DMS114 treated with DMSO at 0.1 percent for 48 hours (cell line): ENCODE results near the gene SIGLEC8.
"Not testable (repeated sequence)": the region's sequence is repeated elsewhere in the genome, so short reads cannot be mapped to it uniquely, and the experiment has no call there.

Source experiments
- DNase-seq: peaks from one replicate; lab custom pipeline; 2025; ENCODE audit not compliant: unreplicated experiment; lab: John Stamatoyannopoulos, UW

The SIGLEC8 gene

GRCh38 chr19:51458051-51458645 lies at the start of gene SIGLEC8:
Gene SIGLEC8 (minus strand): TSS chr19:51458454. CDS start chr19:51458387, 67 bp downstream.
- DNase-seq, result no peak

- DNase-seq, result no peak
Measured at GRCh38 chr19:51507640-51508058, 49.4 kb upstream of the SIGLEC8 start.

GRCh38 chr19:51507192-51507591 lies 48.9 kb upstream of the SIGLEC8 start:
- no peak for DNase-seq

- no peak for DNase-seq
Measured at GRCh38 chr19:51505904-51506303, 47.6 kb upstream of the SIGLEC8 start.

GRCh38 chr19:51503896-51504295 lies 45.6 kb upstream of the SIGLEC8 start:
- no peak for DNase-seq

- DNase-seq, result no peak
Measured at GRCh38 chr19:51503286-51503817, 45.1 kb upstream of the SIGLEC8 start.

GRCh38 chr19:51501594-51502263 lies 43.5 kb upstream of the SIGLEC8 start, which contains the start of gene SIGLEC12:
Gene SIGLEC12 (minus strand): TSS chr19:51501800. CDS start chr19:51501733, 67 bp downstream.
- DNase-seq, result no peak

- not testable (repeated sequence) for DNase-seq
Measured at GRCh38 chr19:51500931-51501330, 42.7 kb upstream of the SIGLEC8 start.

GRCh38 chr19:51497666-51498065 lies 39.4 kb upstream of the SIGLEC8 start:
- no peak for DNase-seq

- no peak for DNase-seq
Measured at GRCh38 chr19:51493776-51494175, 35.5 kb upstream of the SIGLEC8 start.

- DNase-seq, result no peak
Measured at GRCh38 chr19:51491586-51491985, 33.3 kb upstream of the SIGLEC8 start.

- DNase-seq, result no peak
Measured at GRCh38 chr19:51490676-51491075, 32.4 kb upstream of the SIGLEC8 start.

GRCh38 chr19:51489113-51489512 lies 30.9 kb upstream of the SIGLEC8 start:
- no peak for DNase-seq

GRCh38 chr19:51488491-51488890 lies 30.2 kb upstream of the SIGLEC8 start:
- no peak for DNase-seq

- DNase-seq, result no peak
Measured at GRCh38 chr19:51485960-51486660, 27.9 kb upstream of the SIGLEC8 start.

GRCh38 chr19:51480590-51480989 lies 22.3 kb upstream of the SIGLEC8 start:
- no peak for DNase-seq

- no peak for DNase-seq
Measured at GRCh38 chr19:51479531-51480331, 21.5 kb upstream of the SIGLEC8 start.

GRCh38 chr19:51478381-51479234 lies 20.4 kb upstream of the SIGLEC8 start, which contains the start of gene CEACAM18:
Gene CEACAM18 (plus strand): TSS chr19:51478539.
- no peak for DNase-seq

GRCh38 chr19:51477344-51477743 lies 19.1 kb upstream of the SIGLEC8 start:
- DNase-seq, result no peak

- DNase-seq, result no peak
Measured at GRCh38 chr19:51476164-51476563, 17.9 kb upstream of the SIGLEC8 start.
